K562 (cell line): ENCODE results near the gene EPHA1.

Experiments used
- HDAC6 ChIP-seq: IDR thresholded peaks from 2 replicates; pipeline ENCODE4 v1.6.1; 2012; ENCODE audit warnings: low read depth, mild to moderate bottlenecking, control low read depth, inconsistent platforms, low read length, moderate library complexity
- KDM5B ChIP-seq: fragments of 200-600 bp; sonication (generic); IDR thresholded peaks from 2 replicates; pipeline ENCODE4 v1.6.1; 2012; ENCODE audit warnings: low read depth, mild to moderate bottlenecking, moderate library complexity, low read length, control low read depth, inconsistent platforms; ENCODE audit not compliant: insufficient replicate concordance

GRCh38 chr7:143383642-143383957 lies 25.1 kb downstream of the EPHA1 start:
- peak; percentile 66 for TF ChIP-seq KDM5B
- TF ChIP-seq HDAC6, result no peak
